Right lobe of liver (tissue), 6 donors: ENCODE results near the gene PPP1R3D. TPM values are rescaled to one million over a fixed set of nuclear protein-coding genes. Genes with fewer than 3 reads are reported as not detected.

Source experiments
- ATAC-seq, 4 donors: fragments of 200-7000 bp; cut with Tn5 transposase; one replicate each; pipeline ENCODE4 v1.9.1; 2020; ENCODE audit warnings: mild to moderate bottlenecking in 4 of 4, moderate library complexity in 4 of 4
- DNase-seq, 3 donors: peaks; one replicate each; pipeline ENCODE4 v3.0.0-alpha.2; 2020
- H3K27ac ChIP-seq, 3 donors: fragments of 200-600 bp; one replicate each; pipeline ENCODE4 v1.8.0; 2022
- H3K27me3 ChIP-seq, 2 donors: fragments of 200-600 bp; one replicate each; pipeline ENCODE4 v1.8.0; 2022
- H3K36me3 ChIP-seq, 4 donors: fragments of 200-600 bp; sonication (generic) in 1 of 4; one replicate each; pipeline versions ENCODE4 v1.5.1 to v1.8.0; 2017 to 2022; ENCODE audit warnings: control low read depth in 1 of 4
- H3K4me1 ChIP-seq, 4 donors: fragments of 200-600 bp; sonication (generic) in 1 of 4; one replicate each; pipeline versions ENCODE4 v1.5.1 to v1.8.0; 2017 to 2022; ENCODE audit warnings: control low read depth in 1 of 4
- H3K4me3 ChIP-seq, 3 donors: fragments of 200-600 bp; one replicate each; pipeline ENCODE4 v1.8.0; 2022
- H3K9me3 ChIP-seq, 4 donors: fragments of 200-600 bp; sonication (generic) in 1 of 4; one replicate each; pipeline versions ENCODE4 v1.5.1 to v1.8.0; 2017 to 2022; ENCODE audit warnings: control low read depth in 1 of 4
- POLR2A ChIP-seq: fragments of 450-650 bp; IDR thresholded peaks from one replicate; pipeline ENCODE4 v1.6.1; 2017; ENCODE audit warnings: antibody characterized with exemption, mild to moderate bottlenecking
- WGBS: methylation state at CpG from one replicate; pipeline ENCODE4 v1.1.6; 2018; ENCODE audit warnings: low coverage, low lambda C conversion rate; ENCODE audit not compliant: insufficient coverage; ENCODE audit errors: missing lambda C conversion rate; 5-methylcytosine and 5-hydroxymethylcytosine counted together
- intact Hi-C, 2 donors: fragments of 100-400 bp; cut with DNase I; formaldehyde crosslinking; loops; one replicate each; pipeline versions ENCODE4 v1.11.2 to v1.14.1; 2022
- total RNA-seq, 6 experiments: library from RNA; depleted of rRNA in 2 of 6; stranded (reverse); fragments of >200 nt in 2 of 6; fragmentation: NEBNext Ultra II Directional in 3 of 6; extraction: Animal tissue kit (Norgen Biotek cat#: 25700) in 3 of 6; gene quantifications; one replicate each; pipeline versions ENCODE4 v1.1.0 to v1.2.4, GENCODE V29; 2016 to 2023
- TF ChIP-seq, protein P1 (sequence below), 4 donors: fragments of 200-600 bp in 3 of 4; fragments of 450-650 bp in 1 of 4; IDR thresholded peaks; one replicate each; pipeline versions ENCODE4 v1.5.1 to v1.8.0; 2016 to 2022; ENCODE audit warnings: antibody characterized with exemption in 4 of 4, mild to moderate bottlenecking in 2 of 4
- donor health status: DM: no; HTN: yes; CAD: no.
- donor health status: DM: no; HTN: no; CAD: no.
- donor health status: DM: no; HTN: no; CAD: no.
- donor health status: DM: no; HTN: yes; CAD: no.
- donor health status: DM: no; HTN: yes; CAD: no.

Gene PPP1R3D
- total RNA-seq, 6 experiments from 2014 or later = 0.51 to 1.6 (median 1.0) TPM

DNA sequence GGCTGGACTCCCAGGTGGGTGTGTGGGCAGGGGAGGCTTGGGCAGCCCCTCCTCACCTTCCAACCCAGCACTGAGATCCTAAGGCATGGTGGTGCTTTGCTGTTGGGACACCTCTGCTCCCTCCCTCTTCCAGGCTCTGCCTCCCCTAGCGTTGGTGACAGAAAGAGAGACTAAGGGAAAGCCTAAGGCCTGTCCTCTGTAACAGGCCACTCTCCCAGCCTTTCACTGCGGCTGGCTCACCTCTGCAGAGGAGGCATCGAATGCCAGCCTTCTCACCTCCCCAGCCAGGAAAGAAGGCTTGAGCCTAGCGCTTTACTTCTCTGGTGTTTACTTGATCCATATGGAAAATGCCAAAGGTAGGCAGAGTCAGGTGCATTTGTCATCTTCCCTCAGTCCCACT lies 14.6 kb upstream of the PPP1R3D start:
- no peak for ATAC-seq
- intact Hi-C loops = no loop called here
- TF ChIP-seq, protein P1, sequence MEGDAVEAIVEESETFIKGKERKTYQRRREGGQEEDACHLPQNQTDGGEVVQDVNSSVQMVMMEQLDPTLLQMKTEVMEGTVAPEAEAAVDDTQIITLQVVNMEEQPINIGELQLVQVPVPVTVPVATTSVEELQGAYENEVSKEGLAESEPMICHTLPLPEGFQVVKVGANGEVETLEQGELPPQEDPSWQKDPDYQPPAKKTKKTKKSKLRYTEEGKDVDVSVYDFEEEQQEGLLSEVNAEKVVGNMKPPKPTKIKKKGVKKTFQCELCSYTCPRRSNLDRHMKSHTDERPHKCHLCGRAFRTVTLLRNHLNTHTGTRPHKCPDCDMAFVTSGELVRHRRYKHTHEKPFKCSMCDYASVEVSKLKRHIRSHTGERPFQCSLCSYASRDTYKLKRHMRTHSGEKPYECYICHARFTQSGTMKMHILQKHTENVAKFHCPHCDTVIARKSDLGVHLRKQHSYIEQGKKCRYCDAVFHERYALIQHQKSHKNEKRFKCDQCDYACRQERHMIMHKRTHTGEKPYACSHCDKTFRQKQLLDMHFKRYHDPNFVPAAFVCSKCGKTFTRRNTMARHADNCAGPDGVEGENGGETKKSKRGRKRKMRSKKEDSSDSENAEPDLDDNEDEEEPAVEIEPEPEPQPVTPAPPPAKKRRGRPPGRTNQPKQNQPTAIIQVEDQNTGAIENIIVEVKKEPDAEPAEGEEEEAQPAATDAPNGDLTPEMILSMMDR (IDR thresholded peaks at IDR 0.05) = no peak
- no peak for TF ChIP-seq POLR2A
- peaks cover 0 to 11% of the 10 kb centered on the region in 2 donors for H3K27me3 ChIP-seq
- H3K4me3 ChIP-seq = no peak overlapping the region
- H3K36me3 ChIP-seq = peaks cover 0 to 3% (median 0%) of the 10 kb centered on the region in 4 donors
- no CpG with 5 or more reads among the region's 4 CpGs for WGBS
- H3K9me3 ChIP-seq = no peaks in the 10 kb centered on the region
- DNase-seq = no peak
- H3K27ac ChIP-seq = no peak overlapping the region
- H3K4me1 ChIP-seq = no peaks in the 10 kb centered on the region

DNA sequence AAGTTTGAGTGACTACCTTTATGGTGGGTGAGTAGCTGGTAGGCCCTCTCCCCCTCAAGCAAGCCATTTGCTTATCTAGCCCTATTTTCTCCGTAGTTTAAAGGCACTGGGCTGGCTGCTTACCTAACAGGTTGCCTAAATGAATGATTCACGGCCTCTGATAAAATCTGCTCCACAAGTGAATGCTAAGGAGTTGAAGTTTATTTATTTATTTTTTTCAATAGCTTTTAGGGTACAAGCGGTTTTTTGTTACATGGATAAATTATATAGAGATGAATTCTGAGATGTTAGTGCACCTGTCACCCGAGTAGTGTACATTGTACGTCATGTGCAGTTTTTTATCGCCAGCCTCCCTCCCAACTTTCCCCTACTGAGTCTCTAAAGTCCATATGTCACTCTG lies 9.8 kb upstream of the PPP1R3D start:
- intact Hi-C loops = no loop called here
- Histone ChIP-seq H3K27me3 (peaks cover 0 to 4% of the 10 kb centered on the region in 2 donors), H3K4me3 (no peak overlapping the region), H3K36me3 (peaks cover 0 to 3% (median under 1%) of the 10 kb centered on the region in 4 donors), H3K4me1 (no peaks in the 10 kb centered on the region), H3K27ac (no peak overlapping the region), H3K9me3 (no peaks in the 10 kb centered on the region)
- 95% methylated on average over 6 of the region's 6 CpGs for WGBS
- TF ChIP-seq, protein P1 (IDR thresholded peaks at IDR 0.05) = no peak
- DNase-seq = no peak
- ATAC-seq = no peak

DNA sequence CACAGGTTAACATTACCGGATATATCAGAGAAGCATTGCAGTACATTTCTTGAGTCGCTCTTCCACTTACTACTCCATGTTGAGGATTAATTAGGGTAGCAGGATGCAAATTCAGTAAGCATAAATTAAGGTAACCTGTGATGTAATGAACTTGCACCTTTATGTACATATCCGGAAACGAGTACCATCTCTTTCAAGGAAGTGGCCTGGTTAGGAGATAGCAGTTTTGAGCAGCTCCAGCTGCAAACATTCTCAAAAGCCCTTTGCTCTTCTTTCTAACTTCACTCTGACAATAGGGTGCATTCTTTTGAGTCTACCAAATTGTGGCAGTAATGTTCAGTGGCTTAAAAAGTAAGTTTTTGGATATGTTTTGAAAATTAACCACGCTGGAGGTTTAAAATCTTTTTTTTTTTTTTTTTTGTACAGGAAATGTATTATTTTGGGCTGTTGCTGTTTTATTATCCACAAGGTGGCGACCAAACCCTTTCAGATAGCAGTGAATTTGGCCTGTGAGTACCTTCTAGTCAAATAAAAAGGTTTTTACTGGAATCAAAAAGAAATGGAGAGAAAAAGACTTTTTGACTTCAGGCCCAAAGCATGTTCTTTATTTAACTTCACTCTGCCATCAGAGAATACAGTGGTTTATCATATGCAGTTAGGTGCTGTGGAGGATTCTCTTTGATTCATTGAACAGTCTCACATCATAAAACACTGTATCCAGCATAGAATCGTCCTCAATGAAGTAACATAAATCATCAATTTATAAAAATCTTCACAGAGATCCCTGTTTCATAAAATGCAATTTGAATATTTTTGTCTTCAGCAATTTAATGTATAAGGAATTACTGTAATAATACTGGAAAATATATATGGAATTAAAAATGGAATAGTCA lies 9.0 kb upstream of the PPP1R3D start:
- H3K4me1 ChIP-seq = no peaks in the 10 kb centered on the region
- H3K4me3 ChIP-seq = no peak overlapping the region
- WGBS = 32% methylated on average over 7 of the region's 7 CpGs
- peak; percentile 57 to 72 (median 67) for ATAC-seq
- no peak for DNase-seq
- peaks cover 0 to 10% (median 2%) of the 10 kb centered on the region in 4 donors for H3K36me3 ChIP-seq
- TF ChIP-seq, protein P1 (IDR thresholded peaks at IDR 0.05) = peak; percentile 46 to 70 (median 66)
- no peak for TF ChIP-seq POLR2A
- no peaks in the 10 kb centered on the region for H3K9me3 ChIP-seq
- no peak overlapping the region for H3K27ac ChIP-seq
- intact Hi-C loops = no loop called here
- peaks cover 0 to 4% of the 10 kb centered on the region in 2 donors for H3K27me3 ChIP-seq

DNA sequence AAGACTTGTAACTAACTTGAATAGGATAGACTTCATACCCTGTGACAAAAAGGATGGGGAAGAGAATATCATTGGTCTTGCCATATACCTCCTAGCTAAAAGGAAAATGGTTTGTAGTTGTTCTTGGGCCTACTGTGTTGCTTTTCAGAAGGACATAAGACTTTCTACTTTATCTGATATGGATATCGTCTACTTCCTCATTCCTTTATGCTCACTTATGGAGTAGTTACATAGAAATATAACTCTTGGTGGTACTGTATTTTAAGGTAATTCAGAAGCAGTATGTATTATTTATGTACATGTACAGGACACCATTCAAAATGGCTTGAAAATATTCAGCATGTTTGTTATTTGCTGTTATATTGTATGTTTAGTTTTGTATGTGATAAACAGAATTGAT lies 8.1 kb upstream of the PPP1R3D start:
- ATAC-seq (no peak), DNase-seq (no peak)
- Histone ChIP-seq H3K4me3 (no peak overlapping the region), H3K27ac (no peak overlapping the region), H3K36me3 (peaks cover 0 to 13% (median 2%) of the 10 kb centered on the region in 4 donors), H3K4me1 (no peaks in the 10 kb centered on the region), H3K27me3 (peaks cover 0 to 4% of the 10 kb centered on the region in 2 donors), H3K9me3 (no peaks in the 10 kb centered on the region)
- TF ChIP-seq, protein P1 (IDR thresholded peaks at IDR 0.05) = no peak
- TF ChIP-seq POLR2A = no peak
- WGBS = 62% methylated on average over 1 of the region's 1 CpG
- intact Hi-C loops = no loop called here
